Melanocyte of skin (primary cell): ENCODE measurements around the gene HTT. TPM values are rescaled to one million over a fixed set of nuclear protein-coding genes. Genes with fewer than 3 reads are reported as not detected.

Experiments
- small RNA-seq, 2 donors: library from RNA; depleted of rRNA; stranded (forward); fragments of <200 nt; gene quantifications; one replicate each; pipeline ENCODE3, GENCODE V24; 2012
- total RNA-seq, 2 donors: library from RNA; depleted of rRNA; stranded (reverse); fragments of >200 nt; gene quantifications; 2 replicates each; pipeline ENCODE4 v1.2.3, GENCODE V29; 2012

Gene HTT
- 10 to 100 TPM; 82.2 to 94.6 TPM for total RNA-seq

GRCh38 chr4:3074078-3074845, at the start of gene HTT, which contains the start of gene HTT-AS:
Gene HTT, plus strand, starts transcription at chr4:3074681. Its CDS starts 145 bp downstream, at chr4:3074826.
Gene HTT-AS, minus strand, starts transcription at chr4:3074538.

GRCh38 chr4:3248811-3249661, 174.6 kb downstream of the HTT start, which contains the start of gene MSANTD1:
Gene MSANTD1, plus strand, starts transcription at chr4:3249159. Its CDS starts 64 bp downstream, at chr4:3249223.

GRCh38 chr4:3292571-3293400, 218.3 kb downstream of the HTT start, which contains the start of gene RGS12:
Gene RGS12, plus strand, starts transcription at chr4:3293021. Its CDS starts 23,150 bp downstream, at chr4:3316171.

Small RNAs within 50 kb of the gene (small RNA-seq; reads per million reads assigned to genes)
- 0 reads per million in 2 donors for gene RF02134
- gene RF02135 = 0 reads per million in 2 donors
- gene RNU6-204P = 0.51 to 1.5 reads per million in 2 donors

Other genes starting within 250 kb of the HTT start
- 100 to 1,000 TPM; 155 to 202 TPM for gene ADD1, start 230.8 kb upstream of the HTT start, total RNA-seq
- gene NOP14, start 111.3 kb upstream of the HTT start, total RNA-seq = 10 to 100 TPM; 21.0 to 27.6 TPM
- gene GRK4, start 111.1 kb upstream of the HTT start, total RNA-seq = 1 to 10 TPM; 3.3 to 3.8 TPM
- not detected for gene HTT-AS, start 143 bp upstream of the HTT start, total RNA-seq
- 1 to 10 TPM in 1 of 2 donors, under 1 TPM in 1; 0.67 to 1.4 TPM for gene MSANTD1, start 174.5 kb downstream of the HTT start, total RNA-seq
- gene RGS12, start 218.3 kb downstream of the HTT start, total RNA-seq = 10 to 100 TPM; 47.1 to 52.3 TPM